HG03139 (cell line): Measurements from ENCODE around the gene KLC1.
"Not testable (repeated sequence)": the region's sequence is repeated elsewhere in the genome, so short reads cannot be mapped to it uniquely, and the experiment has no call there.

ENCODE experiments used
- ATAC-seq: cut with Tn5 transposase; IDR thresholded peaks from one replicate; pipeline ENCODE4 v1.9.1; 2021; ENCODE audit not compliant: unreplicated experiment

Gene KLC1

GRCh38 chr14:103628684-103629502 lies at the start of gene KLC1:
TSS of gene KLC1 (plus strand) at chr14:103629211. CDS start at chr14:103654565, 25,354 bp downstream.
- ATAC-seq: peak; percentile 42

- ATAC-seq: no peak
Measured at GRCh38 chr14:103581206-103581605, 47.8 kb upstream of the KLC1 start.

GRCh38 chr14:103581954-103582703 lies 46.9 kb upstream of the KLC1 start:
- no peak for ATAC-seq

- no peak for ATAC-seq
Measured at GRCh38 chr14:103584326-103584915, 44.6 kb upstream of the KLC1 start.

GRCh38 chr14:103593577-103593976 lies 35.4 kb upstream of the KLC1 start:
- ATAC-seq: peak; percentile 85

- no peak for ATAC-seq
Measured at GRCh38 chr14:103594265-103594664, 34.7 kb upstream of the KLC1 start.

GRCh38 chr14:103597623-103598377 lies 31.2 kb upstream of the KLC1 start:
- no peak for ATAC-seq

GRCh38 chr14:103600503-103600902 lies 28.5 kb upstream of the KLC1 start:
- no peak for ATAC-seq

GRCh38 chr14:103604620-103605019 lies 24.4 kb upstream of the KLC1 start:
- no peak for ATAC-seq

GRCh38 chr14:103606963-103607668 lies 21.9 kb upstream of the KLC1 start:
- ATAC-seq: no peak

GRCh38 chr14:103607822-103608221 lies 21.2 kb upstream of the KLC1 start:
- ATAC-seq: no peak

- ATAC-seq: not testable (repeated sequence)
Measured at GRCh38 chr14:103609081-103609480, 19.9 kb upstream of the KLC1 start.

GRCh38 chr14:103611215-103611614 lies 17.8 kb upstream of the KLC1 start:
- ATAC-seq: no peak

GRCh38 chr14:103613517-103613916 lies 15.5 kb upstream of the KLC1 start:
- ATAC-seq: no peak

- no peak for ATAC-seq
Measured at GRCh38 chr14:103616635-103617300, 12.2 kb upstream of the KLC1 start.

GRCh38 chr14:103619057-103619456 lies 10.0 kb upstream of the KLC1 start:
- ATAC-seq: no peak

- ATAC-seq: no peak
Measured at GRCh38 chr14:103621860-103622259, 7.2 kb upstream of the KLC1 start.

- no peak for ATAC-seq
Measured at GRCh38 chr14:103623308-103623707, 5.7 kb upstream of the KLC1 start.

GRCh38 chr14:103623883-103624482 lies 5.0 kb upstream of the KLC1 start:
- no peak for ATAC-seq

GRCh38 chr14:103624860-103625259 lies 4.2 kb upstream of the KLC1 start:
- no peak for ATAC-seq
